Astrocyte of the cerebellum (primary cell): ENCODE measurements around the gene MNAT1.
"Not testable (repeated sequence)": the region's sequence is repeated elsewhere in the genome, so short reads cannot be mapped to it uniquely, and the experiment has no call there.

Source experiments
- DNase-seq: peaks from one replicate; pipeline ENCODE4 v3.0.0-alpha.2; 2011; ENCODE audit warnings: low read depth
- H3K4me3 ChIP-seq: 2 replicates; pipeline ENCODE4 v1.5.1; 2011; ENCODE audit warnings: mild to moderate bottlenecking, low read depth, low read length, moderate library complexity
- CTCF ChIP-seq: IDR thresholded peaks from 2 replicates; pipeline ENCODE4 v1.5.1; 2012; ENCODE audit warnings: low read length, low read depth, moderate library complexity, mild to moderate bottlenecking; ENCODE audit errors: missing control alignments
- in situ Hi-C: cut with HindIII; loops from 2 replicates; pipeline ENCODE4 v1.10.0; 2017; ENCODE audit warnings: low sequenced_read_pairs

MNAT1 gene

DNA sequence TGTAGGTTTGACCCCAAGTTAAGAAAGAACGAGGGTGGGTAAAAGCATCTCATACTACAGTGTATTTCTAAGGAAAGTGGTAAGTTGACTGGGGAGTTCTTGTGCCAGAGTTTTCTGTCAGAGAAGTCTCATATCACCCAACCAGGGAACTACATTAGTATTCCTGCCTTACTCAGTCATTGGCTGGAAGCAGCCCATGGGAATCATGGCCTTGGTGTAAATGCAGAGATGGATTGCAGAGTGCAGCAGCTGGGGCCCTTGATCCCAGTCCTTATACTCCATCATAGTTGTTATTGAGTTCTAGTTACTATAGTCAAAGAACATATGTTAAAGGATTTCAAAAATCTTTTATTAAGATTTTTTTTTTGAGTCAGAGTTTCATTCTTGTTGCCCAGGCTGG is 105.8 kb downstream of the MNAT1 start:
- H3K4me3 ChIP-seq: no peak overlapping the region
- DNase-seq: no peak
- in situ Hi-C loops: no loop called here
- no peak for TF ChIP-seq CTCF

GRCh38 chr14:60845523-60845922 is 111.0 kb downstream of the MNAT1 start:
- in situ Hi-C loops: no loop called here

GRCh38 chr14:60848066-60848465 is 113.5 kb downstream of the MNAT1 start:
- H3K4me3 ChIP-seq: no peak overlapping the region
- TF ChIP-seq CTCF: no peak
- DNase-seq: no peak
- in situ Hi-C loops: no loop called here

More at GRCh38 chr14:60845523-60845922, 111.0 kb downstream of the MNAT1 start:
- no peak overlapping the region for H3K4me3 ChIP-seq
- no peak for DNase-seq
- no peak for TF ChIP-seq CTCF

GRCh38 chr14:60851692-60852091 is 117.1 kb downstream of the MNAT1 start:
- H3K4me3 ChIP-seq, in situ Hi-C loops, DNase-seq: not testable (repeated sequence)

GRCh38 chr14:60856111-60856510 is 121.5 kb downstream of the MNAT1 start:
- DNase-seq: no peak
- no peak for TF ChIP-seq CTCF
- in situ Hi-C loops: no loop called here
- no peak overlapping the region for H3K4me3 ChIP-seq

DNA sequence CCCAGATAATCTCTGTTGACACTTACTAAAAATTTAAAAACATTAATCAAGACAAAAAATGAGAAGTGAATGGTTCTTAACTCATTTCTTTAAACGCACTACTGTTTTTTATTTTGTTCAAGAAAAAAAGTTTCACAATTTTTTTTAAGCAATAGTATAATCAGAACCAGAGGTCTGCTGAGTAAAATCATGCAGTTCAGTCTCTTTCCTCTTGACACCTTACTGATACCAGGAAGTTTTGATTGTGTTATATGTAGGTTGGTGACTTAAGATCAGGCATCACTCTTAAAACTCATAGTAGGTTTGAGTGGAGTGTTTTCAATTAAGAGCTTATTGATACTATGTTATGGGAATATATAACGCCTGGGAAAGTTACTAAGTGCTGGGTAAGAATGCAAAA is 125.0 kb downstream of the MNAT1 start:
- in situ Hi-C loops: no loop called here
- no peak for TF ChIP-seq CTCF
- no peak for DNase-seq
- no peak overlapping the region for H3K4me3 ChIP-seq

DNA sequence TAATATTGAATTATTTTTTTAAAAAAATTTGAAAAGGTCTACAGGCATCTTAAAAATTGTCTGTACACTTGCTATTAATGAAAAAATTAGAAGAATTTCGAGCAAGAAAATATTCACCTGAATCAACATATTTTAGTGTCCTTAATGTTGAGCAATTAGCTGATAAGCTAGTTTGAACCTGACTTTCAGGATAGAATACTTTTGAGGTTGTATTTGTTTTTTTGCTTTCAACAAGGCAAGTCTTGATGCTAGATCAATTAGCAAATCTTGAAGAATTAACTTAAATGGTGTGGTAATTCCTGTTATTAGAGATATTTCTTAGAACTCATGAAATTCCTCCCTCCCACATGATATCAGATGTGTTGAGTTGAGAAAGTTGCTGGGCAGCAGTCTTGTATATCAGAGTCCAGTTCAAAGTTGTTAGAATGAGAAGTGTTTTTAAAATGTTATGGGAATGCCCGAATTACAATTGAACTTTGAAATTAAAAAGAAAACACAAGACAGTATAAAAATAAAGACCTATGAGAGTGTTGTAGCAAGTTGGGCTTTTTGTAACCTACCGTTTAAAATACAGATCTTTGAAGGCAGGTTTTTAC is 127.1 kb downstream of the MNAT1 start:
- TF ChIP-seq CTCF: no peak
- H3K4me3 ChIP-seq: no peak overlapping the region
- in situ Hi-C loops: no loop called here
- no peak for DNase-seq
